Vagina (tissue), 2 donors: ENCODE measurements around the gene ADCY5. TPM values are rescaled to one million over a fixed set of nuclear protein-coding genes. Genes with fewer than 3 reads are reported as not detected.

Source experiments
- DNase-seq, 2 donors: peaks; one replicate each; pipeline ENCODE4 v3.0.0-alpha.2; 2017; ENCODE audit errors: extremely low spot score in 2 of 2
- H3K27ac ChIP-seq: fragments of 200-600 bp; sonication (generic); one replicate; pipeline ENCODE4 v1.5.1; 2019
- H3K27me3 ChIP-seq: fragments of 200-600 bp; sonication (generic); one replicate; pipeline ENCODE4 v1.5.1; 2019
- H3K36me3 ChIP-seq, 2 donors: fragments of 200-600 bp; sonication (generic); one replicate each; pipeline ENCODE4 v1.5.1; 2017 to 2019
- H3K4me1 ChIP-seq: fragments of 200-600 bp; sonication (generic); one replicate; pipeline ENCODE4 v1.5.1; 2019
- H3K4me3 ChIP-seq, 2 donors: fragments of 200-600 bp; sonication (generic); 1 replicate in 1 of 2; 2 replicates in 1 of 2; pipeline ENCODE4 v1.5.1; 2016 to 2019
- H3K9me3 ChIP-seq: fragments of 200-600 bp; sonication (generic); one replicate; pipeline ENCODE4 v1.5.1; 2019
- CTCF ChIP-seq, 3 experiments: fragments of 450-650 bp in 2 of 3; fragments of 200-600 bp in 1 of 3; sonication (generic) in 1 of 3; IDR thresholded peaks; one replicate each; pipeline ENCODE4 v1.5.1; 2017 to 2019; ENCODE audit warnings: antibody characterized with exemption in 3 of 3, mild to moderate bottlenecking in 2 of 3, moderate library complexity in 2 of 3
- POLR2A ChIP-seq, 2 donors: fragments of 450-650 bp; IDR thresholded peaks; one replicate each; pipeline ENCODE4 v1.6.1; 2017; ENCODE audit warnings: antibody characterized with exemption in 2 of 2, mild to moderate bottlenecking in 2 of 2, moderate library complexity in 2 of 2
- POLR2AphosphoS5 ChIP-seq, 2 donors: sonication (generic); formaldehyde crosslinking; IDR thresholded peaks; one replicate each; pipeline ENCODE4 v1.9.0; 2017; ENCODE audit warnings: antibody characterized with exemption in 2 of 2, mild to moderate bottlenecking in 2 of 2, low read depth in 1 of 2; ENCODE audit not compliant: insufficient read depth in 1 of 2
- intact Hi-C: fragments of 100-400 bp; cut with DNase I; formaldehyde crosslinking; loops from one replicate; pipeline ENCODE4 v1.15.1; 2023
- total RNA-seq: library from RNA; depleted of rRNA; stranded (reverse); fragments of >200 nt; gene quantifications from one replicate; pipeline ENCODE4 v1.2.3, GENCODE V29; 2016

Gene ADCY5
- total RNA-seq, 1 donor from 2014 or later, result 16.7 TPM

DNA sequence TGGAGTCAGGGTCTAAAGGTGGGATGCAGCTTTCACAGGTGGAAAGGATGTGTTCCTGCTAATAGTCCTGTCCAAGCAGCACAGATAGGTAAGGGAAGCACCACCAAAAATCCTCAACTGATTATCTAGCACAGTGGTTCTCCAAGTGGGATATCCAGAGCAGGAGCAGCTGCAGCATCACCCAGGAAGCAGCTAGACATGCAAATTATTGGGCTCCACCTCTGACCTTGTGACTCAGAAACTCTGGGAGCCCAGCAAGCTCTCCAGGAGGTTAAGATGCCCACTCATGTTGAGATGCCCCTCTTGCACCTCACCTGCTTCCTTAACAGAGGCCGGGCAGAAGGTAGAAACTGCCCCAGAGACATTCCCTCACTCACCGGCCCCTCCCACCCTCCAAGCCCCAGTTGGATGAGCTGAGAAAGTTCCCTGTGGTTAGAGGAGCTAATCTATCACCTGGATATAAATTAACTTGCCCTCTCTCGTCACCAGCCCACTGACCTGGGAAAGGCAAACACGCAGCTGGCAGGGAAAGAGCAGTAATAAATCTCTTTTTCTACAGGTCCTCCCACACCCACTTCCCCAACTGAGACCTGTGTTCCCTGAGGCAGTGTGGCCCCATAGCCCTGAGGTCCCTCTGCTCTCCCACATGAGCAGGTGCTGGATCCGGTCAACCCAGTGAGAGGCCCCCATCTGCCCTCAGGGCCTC is 39.3 kb downstream of the ADCY5 start:
- Histone ChIP-seq H3K36me3 (no peaks in the 10 kb centered on the region), H3K4me3 (no peak overlapping the region), H3K27ac (no peak overlapping the region), H3K9me3 (no peaks in the 10 kb centered on the region), H3K27me3 (no peaks in the 10 kb centered on the region), H3K4me1 (peaks cover 15% of the 10 kb centered on the region)
- intact Hi-C loops, result no loop called here
- DNase-seq, result no peak
- TF ChIP-seq POLR2AphosphoS5 (IDR thresholded peaks at IDR 0.05; ENCODE audit: insufficient read depth in 1 of 2, low read depth in 1 of 2), result no peak

DNA sequence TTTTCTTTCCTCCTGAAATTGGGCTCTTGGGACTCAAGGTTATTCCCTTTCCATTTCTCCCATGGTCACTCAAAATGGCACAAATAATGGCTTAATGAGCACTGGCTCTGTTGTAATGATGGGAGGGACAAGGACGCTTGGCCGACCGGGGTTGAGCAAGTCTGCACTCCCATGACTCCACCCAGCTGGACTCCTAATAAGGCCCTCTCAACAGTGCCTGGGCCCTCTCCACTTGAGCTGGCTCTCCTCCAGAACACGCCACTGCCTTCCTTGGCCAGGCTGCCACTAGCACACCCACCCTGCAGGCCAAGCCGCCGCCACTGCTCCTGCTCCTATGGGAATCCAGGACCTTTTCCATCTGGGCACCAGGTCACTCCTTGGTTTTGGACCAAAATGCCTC is 42.3 kb downstream of the ADCY5 start:
- Histone ChIP-seq H3K9me3 (no peaks in the 10 kb centered on the region), H3K27me3 (no peaks in the 10 kb centered on the region), H3K36me3 (no peaks in the 10 kb centered on the region), H3K4me1 (peaks cover 7% of the 10 kb centered on the region), H3K27ac (no peak overlapping the region), H3K4me3 (no peak overlapping the region)
- TF ChIP-seq POLR2A (IDR thresholded peaks at IDR 0.05), result no peak
- TF ChIP-seq POLR2AphosphoS5 (IDR thresholded peaks at IDR 0.05; ENCODE audit: insufficient read depth in 1 of 2, low read depth in 1 of 2), result peak in 1 of 2 donors; percentile 52
- no peak for DNase-seq
- intact Hi-C loops, result no loop called here

DNA sequence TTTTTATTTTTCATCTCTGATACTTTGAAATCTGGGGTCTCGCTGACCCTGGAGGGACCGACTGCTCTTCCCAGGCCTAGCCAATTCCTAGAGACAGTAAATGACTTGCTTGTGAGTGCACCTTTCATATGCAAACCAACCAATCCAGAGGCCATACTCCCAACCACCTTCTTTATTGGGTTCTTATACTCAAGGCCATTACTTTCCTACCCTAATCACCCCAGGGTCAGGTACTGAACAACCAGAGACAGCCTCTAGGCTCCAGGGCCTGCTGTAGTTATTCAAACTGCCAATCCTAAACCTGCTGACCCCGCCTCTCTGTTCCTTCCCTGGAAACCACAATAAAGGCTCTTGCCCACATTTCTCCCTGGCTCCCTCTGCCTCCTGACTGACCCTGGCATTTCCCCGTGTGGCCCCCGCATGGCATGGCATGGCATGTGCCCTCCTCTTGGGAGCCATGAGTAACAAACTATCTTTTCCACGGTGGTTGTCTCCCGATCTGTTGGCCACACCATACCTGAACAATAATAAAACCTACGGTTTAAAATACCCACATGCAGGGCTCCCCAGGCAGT is 42.9 kb downstream of the ADCY5 start:
- TF ChIP-seq POLR2AphosphoS5 (IDR thresholded peaks at IDR 0.05; ENCODE audit: insufficient read depth in 1 of 2, low read depth in 1 of 2) (no peak), CTCF (IDR thresholded peaks at IDR 0.05) (no peak), POLR2A (IDR thresholded peaks at IDR 0.05) (no peak)
- Histone ChIP-seq H3K36me3 (no peaks in the 10 kb centered on the region), H3K27me3 (no peaks in the 10 kb centered on the region), H3K4me3 (no peak overlapping the region), H3K4me1 (peaks cover 6% of the 10 kb centered on the region), H3K9me3 (no peaks in the 10 kb centered on the region), H3K27ac (no peak overlapping the region)
- intact Hi-C loops, result no loop called here
- DNase-seq, result no peak

GRCh38 chr3:123405021-123405420 is 43.9 kb downstream of the ADCY5 start:
- H3K27me3 ChIP-seq, result no peaks in the 10 kb centered on the region
- H3K4me1 ChIP-seq, result peaks cover 4% of the 10 kb centered on the region
- no peak for DNase-seq
- H3K9me3 ChIP-seq, result no peaks in the 10 kb centered on the region
- no peak overlapping the region for H3K4me3 ChIP-seq
- no peak overlapping the region for H3K27ac ChIP-seq
- no peaks in the 10 kb centered on the region for H3K36me3 ChIP-seq
- intact Hi-C loops, result no loop called here
- TF ChIP-seq POLR2AphosphoS5 (IDR thresholded peaks at IDR 0.05; ENCODE audit: insufficient read depth in 1 of 2, low read depth in 1 of 2), result no peak
- TF ChIP-seq POLR2A (IDR thresholded peaks at IDR 0.05), result no peak
- no peak for TF ChIP-seq CTCF (IDR thresholded peaks at IDR 0.05)

DNA sequence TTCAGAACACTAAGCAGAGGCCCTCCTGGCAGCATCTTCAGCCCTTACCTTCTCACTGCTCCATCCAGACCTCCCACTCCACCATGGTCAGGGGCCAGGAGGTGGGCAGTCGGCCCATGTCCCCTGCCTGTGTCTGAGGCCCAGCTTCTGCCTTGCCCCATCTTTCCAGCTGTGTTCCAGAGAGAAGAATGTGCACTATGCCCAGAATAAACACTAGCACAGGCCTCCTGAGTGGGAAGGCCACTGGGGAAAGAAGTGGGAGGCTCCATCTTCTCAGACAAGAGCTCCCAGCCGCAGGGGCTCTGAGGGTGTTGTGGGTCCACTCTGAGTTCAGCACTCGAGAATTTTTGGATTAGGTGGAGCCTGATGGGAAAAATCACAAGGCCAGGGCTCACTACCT is 44.5 kb downstream of the ADCY5 start:
- Histone ChIP-seq H3K4me3 (no peak overlapping the region), H3K27me3 (no peaks in the 10 kb centered on the region), H3K27ac (no peak overlapping the region), H3K4me1 (no peaks in the 10 kb centered on the region), H3K9me3 (no peaks in the 10 kb centered on the region), H3K36me3 (no peaks in the 10 kb centered on the region)
- intact Hi-C loops, result no loop called here
- TF ChIP-seq POLR2AphosphoS5 (IDR thresholded peaks at IDR 0.05; ENCODE audit: insufficient read depth in 1 of 2, low read depth in 1 of 2), result no peak
- TF ChIP-seq POLR2A (IDR thresholded peaks at IDR 0.05), result no peak
- TF ChIP-seq CTCF (IDR thresholded peaks at IDR 0.05), result no peak
- no peak for DNase-seq
